Astrocyte of the cerebellum (primary cell): ENCODE data around the gene SCARF2.

Experiments used
- DNase-seq: peaks from one replicate; pipeline ENCODE4 v3.0.0-alpha.2; 2011; ENCODE audit warnings: low read depth
- H3K4me3 ChIP-seq: 2 replicates; pipeline ENCODE4 v1.5.1; 2011; ENCODE audit warnings: mild to moderate bottlenecking, low read depth, low read length, moderate library complexity
- CTCF ChIP-seq: IDR thresholded peaks from 2 replicates; pipeline ENCODE4 v1.5.1; 2012; ENCODE audit warnings: low read length, low read depth, moderate library complexity, mild to moderate bottlenecking; ENCODE audit errors: missing control alignments
- in situ Hi-C: cut with HindIII; loops from 2 replicates; pipeline ENCODE4 v1.10.0; 2017; ENCODE audit warnings: low sequenced_read_pairs

SCARF2 gene

GRCh38 chr22:20430101-20430719 lies 7.4 kb downstream of the SCARF2 start:
- no peak for TF ChIP-seq CTCF
- H3K4me3 ChIP-seq, result no peak overlapping the region
- no peak for DNase-seq
- in situ Hi-C loops, result no loop called here

GRCh38 chr22:20429254-20430100 lies 8.1 kb downstream of the SCARF2 start:
- no peak overlapping the region for H3K4me3 ChIP-seq
- TF ChIP-seq CTCF, result no peak
- in situ Hi-C loops, result no loop called here
- no peak for DNase-seq

- in situ Hi-C loops, result no loop called here
- no peak for TF ChIP-seq CTCF
- no peak for DNase-seq
- H3K4me3 ChIP-seq, result no peak overlapping the region
Measured at GRCh38 chr22:20428496-20429253, 8.9 kb downstream of the SCARF2 start.

GRCh38 chr22:20427945-20428417 lies 9.6 kb downstream of the SCARF2 start:
- in situ Hi-C loops, result no loop called here
- no peak for TF ChIP-seq CTCF

GRCh38 chr22:20427104-20427944 lies 10.3 kb downstream of the SCARF2 start:
- no peak for TF ChIP-seq CTCF
- H3K4me3 ChIP-seq, result no peak overlapping the region
- in situ Hi-C loops, result no loop called here
- no peak for DNase-seq

More at GRCh38 chr22:20427945-20428417, 9.6 kb downstream of the SCARF2 start:
- DNase-seq, result no peak
- no peak overlapping the region for H3K4me3 ChIP-seq

GRCh38 chr22:20426259-20426615 lies 11.4 kb downstream of the SCARF2 start:
- no peak for DNase-seq
- in situ Hi-C loops, result no loop called here
- H3K4me3 ChIP-seq, result no peak overlapping the region
- no peak for TF ChIP-seq CTCF
